Islet of Langerhans (tissue), 1 donor: ENCODE results near the gene TERT.
"Not testable (repeated sequence)": the region's sequence is repeated elsewhere in the genome, so short reads cannot be mapped to it uniquely, and the experiment has no call there.

ENCODE experiments used
- FAIRE-seq: peaks from one replicate; lab custom pipeline; 2011; peaks lifted over from hg19 to GRCh38; lab: Jason Lieb, UNC

Gene TERT

GRCh38 chr5:1278656-1279442, 16.0 kb downstream of the TERT start:
- no peak for FAIRE-seq

GRCh38 chr5:1278216-1278615, 16.7 kb downstream of the TERT start:
- FAIRE-seq = no peak

GRCh38 chr5:1277781-1278180, 17.1 kb downstream of the TERT start:
- FAIRE-seq = no peak

GRCh38 chr5:1277331-1277730, 17.5 kb downstream of the TERT start:
- no peak for FAIRE-seq

GRCh38 chr5:1276930-1277329, 17.9 kb downstream of the TERT start:
- no peak for FAIRE-seq

- not testable (repeated sequence) for FAIRE-seq
Measured at GRCh38 chr5:1275397-1276391, 19.2 kb downstream of the TERT start.

- FAIRE-seq = no peak
Measured at GRCh38 chr5:1274471-1274870, 20.4 kb downstream of the TERT start.

- FAIRE-seq = no peak
Measured at GRCh38 chr5:1273745-1274144, 21.1 kb downstream of the TERT start.

- no peak for FAIRE-seq
Measured at GRCh38 chr5:1272201-1272600, 22.7 kb downstream of the TERT start.

- no peak for FAIRE-seq
Measured at GRCh38 chr5:1270933-1271914, 23.6 kb downstream of the TERT start.

GRCh38 chr5:1270426-1270825, 24.4 kb downstream of the TERT start:
- FAIRE-seq = no peak

GRCh38 chr5:1268666-1269065, 26.2 kb downstream of the TERT start:
- FAIRE-seq = no peak

GRCh38 chr5:1268056-1268455, 26.8 kb downstream of the TERT start:
- FAIRE-seq = no peak

GRCh38 chr5:1267464-1267863, 27.4 kb downstream of the TERT start:
- FAIRE-seq = not testable (repeated sequence)

- no peak for FAIRE-seq
Measured at GRCh38 chr5:1266791-1267190, 28.1 kb downstream of the TERT start.

GRCh38 chr5:1265461-1266455, 29.1 kb downstream of the TERT start:
- no peak for FAIRE-seq

GRCh38 chr5:1265026-1265425, 29.8 kb downstream of the TERT start:
- FAIRE-seq = no peak

GRCh38 chr5:1264211-1264610, 30.7 kb downstream of the TERT start:
- FAIRE-seq = no peak

- FAIRE-seq = no peak
Measured at GRCh38 chr5:1262381-1262780, 32.5 kb downstream of the TERT start.

GRCh38 chr5:1261643-1262042, 33.2 kb downstream of the TERT start:
- no peak for FAIRE-seq
